ENCODE results near the gene HOXD3.

GRCh38 chr2:176169711-176170110 lies 12.6 kb downstream of the HOXD3 start:
- TF ChIP-seq CTCF (IDR thresholded peaks at IDR 0.05; ENCODE audit: low read depth, low read length, missing input control) (no peak), SP1 (IDR thresholded peaks at IDR 0.05) (no peak), JUND (IDR thresholded peaks at IDR 0.05) (no peak), YY1 (IDR thresholded peaks at IDR 0.05) (no peak), TAF1 (conservative IDR thresholded peaks at IDR 0.05) (no peak), REST (IDR thresholded peaks at IDR 0.05) (no peak), MAX (IDR thresholded peaks at IDR 0.05) (no peak), ATF3 (IDR thresholded peaks at IDR 0.05) (no peak), EGR1 (IDR thresholded peaks at IDR 0.05; ENCODE audit: low read depth in 2 of 2) (no peak), FOXA1 (IDR thresholded peaks at IDR 0.05) (no peak), RAD21 (IDR thresholded peaks at IDR 0.05) (no peak), RXRA (IDR thresholded peaks at IDR 0.05) (no peak), HNF4G (IDR thresholded peaks at IDR 0.05) (no peak)

Data from liver (tissue), 3 donors.